HL-60 (cell line): ENCODE results near the gene NADK.

Experiments used
- DNase-seq, 2 experiments: peaks; one replicate each; pipeline ENCODE4 v3.0.0-alpha.2; 2010 to 2020; ENCODE audit warnings: low read depth in 1 of 2, low spot score in 1 of 2
- H3K27ac ChIP-seq: fragments of 250-450 bp; sonication (Bioruptor Pico); replicated peaks from 2 replicates; pipeline ENCODE4 v1.5.1; 2020; ENCODE audit warnings: mild to moderate bottlenecking, moderate library complexity
- H3K27me3 ChIP-seq: fragments of 250-450 bp; sonication (Bioruptor Pico); 2 replicates; pipeline ENCODE4 v1.5.1; 2021; ENCODE audit warnings: mild to moderate bottlenecking, moderate library complexity; ENCODE audit not compliant: insufficient read depth, poor library complexity, severe bottlenecking
- H3K4me3 ChIP-seq: replicated peaks from 2 replicates; pipeline ENCODE4 v1.5.1; 2011; ENCODE audit warnings: mild to moderate bottlenecking, control low read depth, low read length; ENCODE audit not compliant: insufficient read depth
- GABPA ChIP-seq: IDR thresholded peaks from 2 replicates; pipeline ENCODE4 v1.6.1; 2012; ENCODE audit warnings: low read depth
- POLR2AphosphoS5 ChIP-seq: IDR thresholded peaks from 2 replicates; pipeline ENCODE4 v1.6.1; 2012; ENCODE audit warnings: low read depth
- SPI1 ChIP-seq: IDR thresholded peaks from 2 replicates; pipeline ENCODE4 v1.6.1; 2012; ENCODE audit warnings: low read depth, mild to moderate bottlenecking, borderline replicate concordance
- TF ChIP-seq, protein P1 (sequence below): IDR thresholded peaks from 2 replicates; pipeline ENCODE4 v1.6.1; 2012; ENCODE audit warnings: low read depth; ENCODE audit not compliant: insufficient replicate concordance
- TF ChIP-seq, protein P2 (sequence below): IDR thresholded peaks from one replicate; pipeline ENCODE4 v1.5.1; 2011; ENCODE audit warnings: low read length, control low read depth, inconsistent platforms; ENCODE audit not compliant: insufficient read depth

NADK gene

DNA sequence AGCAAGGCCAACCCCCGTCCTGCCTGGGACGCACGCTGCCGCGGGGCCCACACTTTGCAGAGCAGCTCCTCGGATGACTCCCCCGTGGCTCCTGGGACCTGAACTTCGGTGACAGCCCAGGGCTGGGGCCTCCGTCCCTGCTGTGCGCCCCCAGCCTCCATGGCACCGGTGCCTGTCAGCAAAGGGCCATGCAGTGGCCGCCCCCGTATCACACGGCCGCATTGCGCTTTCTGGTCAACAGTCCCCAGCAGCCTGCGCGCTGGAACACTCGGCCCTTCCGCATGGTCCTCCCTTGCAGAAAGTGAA is 18.0 kb downstream of the NADK start:
- TF ChIP-seq, protein P1, sequence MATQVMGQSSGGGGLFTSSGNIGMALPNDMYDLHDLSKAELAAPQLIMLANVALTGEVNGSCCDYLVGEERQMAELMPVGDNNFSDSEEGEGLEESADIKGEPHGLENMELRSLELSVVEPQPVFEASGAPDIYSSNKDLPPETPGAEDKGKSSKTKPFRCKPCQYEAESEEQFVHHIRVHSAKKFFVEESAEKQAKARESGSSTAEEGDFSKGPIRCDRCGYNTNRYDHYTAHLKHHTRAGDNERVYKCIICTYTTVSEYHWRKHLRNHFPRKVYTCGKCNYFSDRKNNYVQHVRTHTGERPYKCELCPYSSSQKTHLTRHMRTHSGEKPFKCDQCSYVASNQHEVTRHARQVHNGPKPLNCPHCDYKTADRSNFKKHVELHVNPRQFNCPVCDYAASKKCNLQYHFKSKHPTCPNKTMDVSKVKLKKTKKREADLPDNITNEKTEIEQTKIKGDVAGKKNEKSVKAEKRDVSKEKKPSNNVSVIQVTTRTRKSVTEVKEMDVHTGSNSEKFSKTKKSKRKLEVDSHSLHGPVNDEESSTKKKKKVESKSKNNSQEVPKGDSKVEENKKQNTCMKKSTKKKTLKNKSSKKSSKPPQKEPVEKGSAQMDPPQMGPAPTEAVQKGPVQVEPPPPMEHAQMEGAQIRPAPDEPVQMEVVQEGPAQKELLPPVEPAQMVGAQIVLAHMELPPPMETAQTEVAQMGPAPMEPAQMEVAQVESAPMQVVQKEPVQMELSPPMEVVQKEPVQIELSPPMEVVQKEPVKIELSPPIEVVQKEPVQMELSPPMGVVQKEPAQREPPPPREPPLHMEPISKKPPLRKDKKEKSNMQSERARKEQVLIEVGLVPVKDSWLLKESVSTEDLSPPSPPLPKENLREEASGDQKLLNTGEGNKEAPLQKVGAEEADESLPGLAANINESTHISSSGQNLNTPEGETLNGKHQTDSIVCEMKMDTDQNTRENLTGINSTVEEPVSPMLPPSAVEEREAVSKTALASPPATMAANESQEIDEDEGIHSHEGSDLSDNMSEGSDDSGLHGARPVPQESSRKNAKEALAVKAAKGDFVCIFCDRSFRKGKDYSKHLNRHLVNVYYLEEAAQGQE: no peak
- TF ChIP-seq POLR2AphosphoS5 (no peak), SPI1 (no peak), GABPA (no peak)
- TF ChIP-seq, protein P2, sequence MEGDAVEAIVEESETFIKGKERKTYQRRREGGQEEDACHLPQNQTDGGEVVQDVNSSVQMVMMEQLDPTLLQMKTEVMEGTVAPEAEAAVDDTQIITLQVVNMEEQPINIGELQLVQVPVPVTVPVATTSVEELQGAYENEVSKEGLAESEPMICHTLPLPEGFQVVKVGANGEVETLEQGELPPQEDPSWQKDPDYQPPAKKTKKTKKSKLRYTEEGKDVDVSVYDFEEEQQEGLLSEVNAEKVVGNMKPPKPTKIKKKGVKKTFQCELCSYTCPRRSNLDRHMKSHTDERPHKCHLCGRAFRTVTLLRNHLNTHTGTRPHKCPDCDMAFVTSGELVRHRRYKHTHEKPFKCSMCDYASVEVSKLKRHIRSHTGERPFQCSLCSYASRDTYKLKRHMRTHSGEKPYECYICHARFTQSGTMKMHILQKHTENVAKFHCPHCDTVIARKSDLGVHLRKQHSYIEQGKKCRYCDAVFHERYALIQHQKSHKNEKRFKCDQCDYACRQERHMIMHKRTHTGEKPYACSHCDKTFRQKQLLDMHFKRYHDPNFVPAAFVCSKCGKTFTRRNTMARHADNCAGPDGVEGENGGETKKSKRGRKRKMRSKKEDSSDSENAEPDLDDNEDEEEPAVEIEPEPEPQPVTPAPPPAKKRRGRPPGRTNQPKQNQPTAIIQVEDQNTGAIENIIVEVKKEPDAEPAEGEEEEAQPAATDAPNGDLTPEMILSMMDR: no peak
- Histone ChIP-seq H3K27ac (no peak overlapping the region), H3K4me3 (no peak overlapping the region), H3K27me3 (no peaks in the 10 kb centered on the region)
- DNase-seq: no peak

DNA sequence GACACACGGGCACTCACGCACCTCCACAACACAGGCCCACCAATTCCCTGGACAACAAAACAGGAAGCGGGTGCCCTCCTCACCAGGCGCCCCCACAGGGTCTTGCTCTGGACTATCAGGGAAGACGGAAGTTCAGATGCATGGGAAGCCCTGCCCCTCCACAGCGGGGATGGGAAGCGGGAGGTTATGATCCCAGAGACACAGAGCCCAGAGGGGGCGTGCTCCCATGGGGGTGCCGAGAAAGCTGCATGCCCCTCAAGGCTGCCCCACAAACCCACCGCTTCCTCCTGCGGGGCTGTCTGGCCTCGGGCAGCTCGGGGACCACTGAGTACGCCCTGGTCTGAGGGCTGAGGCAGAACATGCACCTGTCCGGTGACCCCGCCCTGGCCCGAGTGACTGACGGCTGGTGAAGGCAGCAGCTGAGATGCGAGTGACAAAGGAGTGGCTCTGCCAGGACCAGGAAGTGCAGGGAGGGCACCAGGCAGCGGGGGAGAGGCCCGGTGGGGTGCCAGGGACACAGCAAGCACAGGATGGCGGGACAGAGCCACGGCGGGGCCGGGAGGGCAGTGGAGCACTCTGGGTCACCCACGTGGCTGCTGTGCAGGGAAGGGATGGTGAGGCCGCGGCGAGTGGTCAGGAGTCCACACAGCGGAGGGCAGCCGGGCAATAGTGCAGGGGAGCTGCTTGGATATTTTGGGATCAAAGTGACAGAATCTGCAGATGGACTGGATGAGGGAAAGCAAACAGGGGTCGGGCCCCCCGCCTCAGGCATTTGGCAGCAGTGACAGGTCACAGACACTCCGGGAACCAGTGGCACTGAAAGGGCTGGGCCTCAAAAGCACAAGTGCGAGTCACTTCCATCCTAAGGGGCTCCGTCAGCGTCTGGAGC is 18.6 kb downstream of the NADK start:
- TF ChIP-seq SPI1 (peak; percentile 2; the same call in 1 of the 2 replicates), POLR2AphosphoS5 (no peak)
- peak overlapping the region; percentile 51 for H3K27ac ChIP-seq
- DNase-seq: no peak
- no peaks in the 10 kb centered on the region for H3K27me3 ChIP-seq
- no peak overlapping the region for H3K4me3 ChIP-seq

DNA sequence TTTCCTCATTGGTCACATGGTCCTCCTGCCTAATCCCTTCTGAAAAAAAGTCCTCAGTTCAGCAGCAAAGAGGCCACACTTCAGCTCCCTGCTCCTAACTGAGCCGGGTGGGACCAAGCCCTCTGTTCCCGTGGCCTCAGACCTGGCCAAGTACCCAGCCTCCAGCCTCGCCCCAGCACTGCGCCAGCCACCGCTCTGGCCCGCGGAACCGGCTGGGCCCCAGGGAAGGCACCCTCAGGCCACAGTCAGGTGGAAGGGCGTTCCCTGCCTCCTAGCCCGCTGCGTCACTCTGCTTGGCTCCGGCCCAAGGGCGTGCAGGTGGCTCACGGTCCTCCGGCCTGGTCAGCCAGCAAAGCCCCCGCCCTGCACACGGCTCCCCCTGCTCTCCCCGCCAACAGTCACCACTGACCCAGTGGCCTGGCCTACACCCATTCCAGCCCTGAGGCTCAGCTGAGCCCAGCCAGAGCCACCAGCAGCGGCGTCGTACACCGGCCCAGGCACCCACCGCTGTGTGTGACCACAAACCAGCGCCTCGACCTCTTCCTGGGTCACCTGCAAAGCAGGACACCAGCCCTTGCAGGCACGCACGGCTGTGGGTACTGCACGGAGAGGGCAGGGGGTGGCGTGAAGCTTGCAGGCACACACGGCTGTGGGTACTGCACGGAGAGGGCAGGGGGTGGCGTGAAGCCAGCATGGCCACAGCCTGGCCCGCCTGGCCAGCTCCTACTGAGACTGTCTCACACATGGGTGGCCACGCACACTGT is 19.4 kb downstream of the NADK start:
- DNase-seq: peak in 1 of 2 experiments; percentile 29
- no peaks in the 10 kb centered on the region for H3K27me3 ChIP-seq
- TF ChIP-seq, protein P2: no peak
- no peak for TF ChIP-seq POLR2AphosphoS5
- TF ChIP-seq GABPA: no peak
- H3K27ac ChIP-seq: peak overlapping the region; percentile 51
- H3K4me3 ChIP-seq: no peak overlapping the region

DNA sequence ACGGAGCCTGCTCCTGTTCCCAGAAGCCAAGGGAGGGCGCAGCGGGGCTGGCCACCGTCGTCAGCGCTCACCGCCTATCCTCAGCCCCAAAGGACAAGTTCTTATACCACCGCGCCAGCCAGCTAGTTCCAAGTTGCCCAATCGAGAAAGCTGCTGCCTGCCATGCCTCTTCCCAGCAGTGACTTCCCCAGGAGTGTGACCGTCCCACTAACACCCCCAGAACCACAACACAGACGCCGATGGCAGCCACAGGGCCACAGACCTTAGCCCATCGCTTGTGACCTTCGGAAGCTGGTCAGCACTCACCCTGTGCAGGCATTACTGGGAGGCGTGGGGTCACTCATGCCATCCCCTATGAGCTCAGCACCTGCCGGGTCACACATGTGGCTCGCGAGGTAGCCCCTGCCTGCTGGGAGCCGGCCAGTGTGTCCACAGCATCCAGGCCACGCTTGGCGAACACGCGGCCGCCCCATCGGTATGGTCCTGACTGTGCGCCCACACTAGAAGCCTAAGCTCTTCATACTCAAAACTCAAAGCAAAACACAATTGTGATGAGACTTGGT is 20.1 kb downstream of the NADK start:
- Histone ChIP-seq H3K27ac (peak overlapping the region; percentile 51), H3K27me3 (no peaks in the 10 kb centered on the region), H3K4me3 (no peak overlapping the region)
- no peak for DNase-seq
- TF ChIP-seq GABPA (no peak), POLR2AphosphoS5 (no peak), SPI1 (no peak)
- TF ChIP-seq, protein P2: no peak
- TF ChIP-seq, protein P1: no peak
